Transverse colon (tissue), 4 donors: ENCODE data around the gene GSTO1.

Experiments
- POLR2A ChIP-seq: fragments of 450-650 bp; IDR thresholded peaks from one replicate; pipeline ENCODE4 v1.6.1; 2016; ENCODE audit warnings: antibody characterized with exemption, mild to moderate bottlenecking, moderate library complexity
- POLR2AphosphoS5 ChIP-seq, 3 donors: sonication (generic); formaldehyde crosslinking; IDR thresholded peaks; one replicate each; pipeline ENCODE4 v1.6.1; 2016; ENCODE audit warnings: antibody characterized with exemption in 3 of 3
- TF ChIP-seq, protein P1 (sequence below), 5 experiments: fragments of 200-600 bp in 3 of 5; fragments of 450-650 bp in 2 of 5; sonication (generic) in 3 of 5; IDR thresholded peaks; 1 replicate in 2 of 5; 2 replicates in 3 of 5; pipeline ENCODE4 v1.5.1; 2016 to 2017; ENCODE audit warnings: antibody characterized with exemption in 5 of 5, inconsistent platforms in 3 of 5, mild to moderate bottlenecking in 2 of 5, moderate library complexity in 1 of 5

GRCh38 chr10:104257235-104257634, 2.5 kb downstream of the GSTO1 start:
- TF ChIP-seq, protein P1, sequence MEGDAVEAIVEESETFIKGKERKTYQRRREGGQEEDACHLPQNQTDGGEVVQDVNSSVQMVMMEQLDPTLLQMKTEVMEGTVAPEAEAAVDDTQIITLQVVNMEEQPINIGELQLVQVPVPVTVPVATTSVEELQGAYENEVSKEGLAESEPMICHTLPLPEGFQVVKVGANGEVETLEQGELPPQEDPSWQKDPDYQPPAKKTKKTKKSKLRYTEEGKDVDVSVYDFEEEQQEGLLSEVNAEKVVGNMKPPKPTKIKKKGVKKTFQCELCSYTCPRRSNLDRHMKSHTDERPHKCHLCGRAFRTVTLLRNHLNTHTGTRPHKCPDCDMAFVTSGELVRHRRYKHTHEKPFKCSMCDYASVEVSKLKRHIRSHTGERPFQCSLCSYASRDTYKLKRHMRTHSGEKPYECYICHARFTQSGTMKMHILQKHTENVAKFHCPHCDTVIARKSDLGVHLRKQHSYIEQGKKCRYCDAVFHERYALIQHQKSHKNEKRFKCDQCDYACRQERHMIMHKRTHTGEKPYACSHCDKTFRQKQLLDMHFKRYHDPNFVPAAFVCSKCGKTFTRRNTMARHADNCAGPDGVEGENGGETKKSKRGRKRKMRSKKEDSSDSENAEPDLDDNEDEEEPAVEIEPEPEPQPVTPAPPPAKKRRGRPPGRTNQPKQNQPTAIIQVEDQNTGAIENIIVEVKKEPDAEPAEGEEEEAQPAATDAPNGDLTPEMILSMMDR (IDR thresholded peaks at IDR 0.05): no peak
- TF ChIP-seq POLR2AphosphoS5 (IDR thresholded peaks at IDR 0.05) (no peak), POLR2A (no peak)
